NCI-H510A (cell line): ENCODE data around the gene GLUL.
"Not testable (repeated sequence)": the region's sequence is repeated elsewhere in the genome, so short reads cannot be mapped to it uniquely, and the experiment has no call there.

Experiments
- DNase-seq: peaks from one replicate; lab custom pipeline; 2025; lab: John Stamatoyannopoulos, UW

The GLUL gene

DNA sequence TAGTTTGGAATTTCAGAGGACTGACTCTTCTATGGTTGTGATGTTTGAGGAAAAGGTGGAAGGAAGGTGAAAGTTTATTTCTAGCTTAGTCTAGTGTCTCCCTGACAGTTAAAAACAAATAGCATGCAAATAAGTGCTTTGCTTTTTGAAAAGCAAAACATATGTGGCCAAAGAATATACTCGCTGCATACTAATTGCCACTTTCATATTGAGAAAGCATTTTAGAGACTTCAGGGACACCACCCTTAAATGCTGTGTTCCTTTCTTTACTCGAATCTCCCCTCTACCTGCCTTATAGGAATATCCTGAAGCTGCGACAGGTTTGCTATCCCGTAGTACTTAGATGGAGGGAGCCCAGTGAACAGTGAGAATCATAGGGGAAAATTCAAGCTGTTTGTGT is 23.2 kb downstream of the GLUL start:
- no peak for DNase-seq

DNA sequence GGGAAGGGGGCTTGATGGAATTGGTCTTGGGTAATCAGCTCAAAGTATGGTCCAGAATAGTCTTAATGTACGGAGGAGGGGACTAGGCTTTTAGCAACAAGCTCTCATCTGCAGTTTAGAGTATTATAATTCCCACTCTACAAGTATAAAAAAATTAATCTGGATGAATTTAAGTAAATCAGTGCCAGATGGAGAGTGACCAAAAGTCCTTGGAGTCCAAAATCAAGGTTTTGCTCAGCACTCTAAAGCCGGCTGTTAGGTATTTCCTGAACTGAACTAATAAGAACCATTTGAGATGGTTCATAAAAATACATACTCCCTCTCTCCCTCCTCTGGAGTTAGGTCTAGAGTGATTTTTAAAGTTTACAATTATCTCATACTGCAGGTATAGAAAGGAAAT is 23.7 kb downstream of the GLUL start:
- no peak for DNase-seq

DNA sequence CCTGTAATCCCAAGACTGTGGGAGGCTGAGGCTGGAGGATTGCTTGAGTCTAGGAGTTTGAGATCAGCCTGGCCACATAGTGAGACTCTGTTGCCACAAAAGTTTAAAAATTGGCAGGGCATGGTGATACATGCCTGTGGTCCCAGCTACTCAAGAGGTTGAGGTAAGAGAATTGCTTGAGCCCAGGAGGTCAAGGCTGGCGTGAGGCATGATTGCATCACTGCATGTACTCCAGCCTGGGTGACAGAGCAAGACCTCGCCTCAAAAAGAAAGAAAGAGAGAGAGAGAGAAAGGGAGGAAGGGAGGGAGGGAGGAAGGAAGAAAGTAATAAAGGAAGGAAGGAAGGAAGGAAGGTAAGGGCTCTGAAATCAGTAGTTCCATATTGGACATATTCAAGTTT is 25.0 kb downstream of the GLUL start:
- DNase-seq = no peak

DNA sequence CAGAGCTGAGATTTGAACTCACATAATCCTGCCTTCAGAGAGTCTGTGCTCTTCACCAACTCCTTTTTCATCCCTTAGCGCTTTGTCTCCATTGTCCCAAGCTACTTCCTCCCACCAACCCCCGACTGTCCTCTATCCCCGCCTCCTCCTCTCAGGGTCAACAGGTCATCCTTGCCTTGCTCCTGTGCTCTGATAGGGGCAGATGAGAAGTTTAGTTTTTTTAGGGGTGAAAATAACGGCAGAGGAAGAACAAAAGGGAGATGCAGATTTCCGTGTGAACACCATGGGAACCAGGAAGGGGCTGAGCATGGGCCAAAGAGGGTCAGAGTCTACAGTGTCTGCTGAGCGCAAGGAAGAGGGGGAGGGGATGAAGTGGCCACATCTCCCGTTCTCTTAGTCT is 31.9 kb downstream of the GLUL start:
- DNase-seq = no peak

DNA sequence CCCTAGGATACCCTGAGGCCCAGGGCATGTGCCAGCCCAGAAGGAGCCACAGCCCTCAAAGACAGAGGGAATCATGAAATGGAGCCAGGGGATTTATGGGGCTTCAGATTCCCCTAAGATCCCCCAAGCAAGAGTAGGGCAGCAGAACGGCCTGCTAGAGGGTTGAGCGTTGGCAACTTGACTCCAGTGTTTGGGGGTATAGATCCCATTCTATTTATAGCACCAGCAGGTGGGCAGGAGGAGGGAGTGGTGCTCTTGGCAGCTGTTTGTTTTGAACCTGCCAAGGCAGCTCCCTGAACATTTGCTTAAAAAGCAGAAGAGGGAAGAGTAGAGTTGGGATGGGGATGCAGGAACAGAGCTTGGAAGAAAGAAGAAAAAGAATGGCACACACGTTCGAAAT is 33.7 kb downstream of the GLUL start:
- no peak for DNase-seq

DNA sequence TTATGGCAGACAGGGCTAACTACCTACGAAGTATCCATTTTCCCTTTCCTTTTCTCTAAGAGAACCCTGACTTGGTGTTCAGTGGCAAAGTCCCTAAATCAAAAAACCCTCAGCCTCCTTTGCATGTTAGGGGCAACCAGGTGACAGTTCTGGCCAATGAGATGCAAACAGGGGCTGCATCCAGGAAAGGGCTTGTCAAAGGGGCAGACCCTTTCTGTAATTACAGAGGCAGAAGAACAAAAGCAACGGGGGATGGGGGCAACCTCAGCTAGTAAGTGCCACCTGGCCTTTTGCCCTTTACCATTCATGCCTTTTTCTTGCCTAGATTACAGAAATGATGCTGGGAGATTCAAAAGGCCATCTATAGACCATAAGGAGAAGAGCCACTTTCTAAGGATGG is 34.4 kb downstream of the GLUL start:
- DNase-seq = no peak

DNA sequence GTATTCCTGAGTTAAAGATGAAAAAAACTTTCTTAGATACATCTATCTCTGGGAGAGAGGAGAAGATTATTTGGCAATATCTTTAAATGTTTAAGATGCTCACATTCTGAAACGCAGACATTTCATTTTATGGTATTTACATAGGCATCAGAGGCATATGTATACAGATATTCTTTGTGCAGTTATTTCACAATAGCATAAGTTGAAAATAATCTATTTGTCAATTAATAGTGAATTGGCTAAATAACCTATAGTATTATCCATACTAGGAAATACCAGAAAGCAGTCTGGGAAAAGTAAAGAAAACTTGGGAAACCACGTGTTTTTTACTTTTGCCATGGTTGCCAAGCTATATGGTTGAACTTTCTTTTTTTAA is 35.9 kb downstream of the GLUL start:
- no peak for DNase-seq

DNA sequence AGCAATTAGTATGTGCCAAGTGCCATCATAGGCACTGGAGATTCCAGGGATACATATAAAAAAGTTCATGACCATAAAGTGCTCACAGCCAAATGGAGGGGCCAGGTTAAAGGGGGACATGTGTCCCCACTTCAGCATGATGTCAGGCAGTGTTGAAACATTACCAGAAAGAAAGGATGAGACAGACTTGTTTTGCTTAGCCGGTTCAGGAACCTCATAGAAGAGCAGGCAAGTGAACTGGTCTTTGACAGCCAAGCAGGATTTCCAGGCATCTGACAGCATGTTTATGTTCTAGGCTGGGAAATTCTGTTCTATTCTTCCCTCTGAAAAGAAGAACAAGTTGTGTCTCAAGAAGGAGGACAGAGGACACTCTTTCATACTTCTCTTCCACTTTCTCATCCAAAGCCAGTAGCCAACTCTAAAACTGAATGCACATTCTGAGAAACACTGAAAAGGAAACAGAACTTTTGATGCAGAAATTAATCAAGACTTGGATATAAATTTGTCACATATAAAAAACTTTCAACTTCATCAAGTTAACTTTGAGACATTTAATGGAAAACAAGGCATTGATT is 39.7 kb downstream of the GLUL start:
- no peak for DNase-seq

DNA sequence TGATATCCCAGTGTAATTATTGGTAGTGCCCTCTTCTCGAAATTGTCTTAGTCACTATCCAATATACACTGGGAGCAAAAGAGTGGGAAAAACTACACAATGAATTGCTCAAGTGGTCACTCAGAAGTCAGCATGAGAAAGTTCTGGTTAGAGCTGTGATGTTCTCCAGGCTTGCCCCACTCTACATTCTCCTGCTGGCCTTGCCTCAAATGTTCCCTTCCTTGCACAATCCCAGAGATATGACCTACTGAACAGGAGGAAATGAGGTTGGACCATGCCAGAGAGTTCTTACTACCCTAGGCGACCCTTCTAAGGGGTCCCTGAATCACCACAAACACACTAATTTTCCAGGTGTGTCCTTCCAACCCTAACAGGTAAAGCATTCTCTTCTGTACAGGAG is 40.8 kb downstream of the GLUL start:
- DNase-seq = no peak

DNA sequence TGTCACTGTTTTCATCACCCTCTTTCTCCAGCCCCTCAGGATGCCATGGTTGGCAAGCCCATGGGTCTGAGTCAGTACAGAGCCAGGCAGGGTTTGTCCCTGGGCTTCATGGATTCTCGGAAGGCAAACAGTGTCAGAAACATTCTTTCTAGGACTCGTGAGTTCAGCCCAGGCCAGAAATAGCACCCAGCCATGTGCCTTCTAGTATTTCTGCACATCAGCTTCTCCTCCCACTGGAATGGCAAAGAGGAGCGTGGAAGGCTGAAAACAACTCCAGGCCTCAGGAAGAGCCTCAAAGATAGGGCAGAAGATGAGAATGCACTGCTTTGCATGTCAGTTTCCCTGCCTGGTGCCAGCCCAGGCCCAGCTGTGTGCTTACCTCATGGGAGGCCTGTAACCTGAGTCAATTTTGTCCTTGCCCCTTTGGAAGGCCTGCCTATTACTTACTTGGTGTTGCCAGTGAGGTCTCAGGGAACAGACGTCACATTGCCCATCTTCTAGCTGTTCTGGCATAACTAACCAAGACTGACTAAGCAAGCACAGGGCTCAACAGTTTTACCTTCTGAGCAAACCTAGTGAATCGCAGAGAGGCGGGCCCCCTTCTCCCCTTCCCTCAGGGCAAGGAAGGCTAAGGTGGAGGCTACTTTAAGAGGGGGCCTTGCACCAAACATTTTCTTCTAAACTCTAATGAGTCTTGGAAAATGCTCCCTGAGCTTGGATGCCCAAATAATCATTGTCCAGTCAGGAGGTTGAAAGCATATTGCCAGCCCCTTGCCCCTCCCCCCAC is 42.4 kb downstream of the GLUL start:
- DNase-seq = no peak

DNA sequence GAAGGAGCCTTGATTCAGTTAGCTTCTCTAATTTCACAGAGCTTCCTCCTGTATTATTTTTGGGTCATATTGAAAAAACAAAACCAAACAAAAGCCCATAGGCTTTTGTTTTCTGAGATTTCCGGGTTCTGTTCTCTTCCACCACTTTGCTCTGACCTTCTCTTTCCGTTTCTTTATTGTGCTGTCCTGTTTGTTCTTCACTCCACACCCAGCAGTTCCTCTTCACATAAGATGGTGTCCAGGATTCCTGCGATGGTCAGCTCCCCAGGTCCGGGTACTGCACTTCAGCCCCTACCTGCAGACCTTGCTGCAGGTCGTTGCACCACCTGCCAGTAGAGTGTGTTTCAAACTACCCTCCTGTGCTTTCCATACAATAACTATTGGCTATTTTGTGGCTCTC is 44.6 kb downstream of the GLUL start:
- no peak for DNase-seq

DNA sequence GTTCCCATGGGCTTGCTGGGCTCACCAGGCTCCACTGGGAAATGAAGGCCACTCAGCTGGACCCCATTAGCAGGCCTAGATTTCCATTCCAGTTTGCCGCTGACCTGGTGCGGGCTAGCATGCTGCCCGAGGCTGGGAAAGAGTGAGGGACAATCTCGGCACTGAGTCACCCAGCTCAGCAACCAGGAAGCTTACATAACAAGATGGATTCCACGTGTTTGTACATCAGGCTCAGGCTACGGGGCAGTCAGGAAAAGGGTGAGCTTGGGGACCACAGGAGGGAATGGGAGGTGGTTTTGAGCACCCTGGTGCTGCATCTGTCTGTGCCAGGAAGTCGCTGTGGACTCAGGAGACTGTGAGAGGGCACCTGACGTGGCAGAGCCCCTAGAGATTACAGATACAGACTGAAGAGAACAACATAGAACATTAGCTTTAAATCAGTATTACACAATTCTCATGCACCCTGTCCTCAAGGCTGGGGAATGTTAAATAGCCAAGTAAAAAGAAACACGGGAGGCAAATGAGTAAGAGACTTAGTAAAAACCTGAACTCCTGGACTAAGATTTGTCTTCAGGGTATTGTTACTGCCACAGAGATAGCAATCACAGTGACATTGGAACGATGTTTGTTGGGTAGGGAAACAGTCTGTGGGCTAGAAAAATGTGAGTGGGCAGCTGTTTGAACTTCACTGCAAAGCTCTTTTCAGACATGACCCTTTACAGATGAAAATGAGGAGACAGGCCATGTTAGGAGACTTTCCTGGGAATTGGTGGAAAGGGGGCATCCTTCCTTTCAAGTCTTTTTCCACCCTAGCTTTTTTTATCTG is 51.1 kb downstream of the GLUL start:
- DNase-seq = no peak

DNA sequence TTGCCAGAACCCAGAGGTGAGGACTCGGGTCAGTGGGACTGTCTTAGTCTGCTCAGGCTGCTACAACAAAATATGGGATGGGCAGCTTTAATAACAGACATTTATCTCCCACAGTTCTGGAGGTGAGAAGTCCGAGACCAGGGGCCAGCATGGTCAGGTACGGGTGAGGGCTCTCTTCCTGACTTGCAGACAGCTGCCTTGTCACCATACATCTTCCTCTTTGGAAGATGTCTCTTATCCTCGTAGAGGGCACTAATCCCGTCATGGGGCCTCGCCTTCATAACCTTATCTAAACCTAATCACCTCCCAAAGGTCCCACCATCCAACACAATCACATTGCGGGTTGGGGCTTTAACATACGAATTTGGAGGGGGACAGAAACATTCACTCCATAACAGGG is 51.9 kb downstream of the GLUL start:
- DNase-seq = no peak

DNA sequence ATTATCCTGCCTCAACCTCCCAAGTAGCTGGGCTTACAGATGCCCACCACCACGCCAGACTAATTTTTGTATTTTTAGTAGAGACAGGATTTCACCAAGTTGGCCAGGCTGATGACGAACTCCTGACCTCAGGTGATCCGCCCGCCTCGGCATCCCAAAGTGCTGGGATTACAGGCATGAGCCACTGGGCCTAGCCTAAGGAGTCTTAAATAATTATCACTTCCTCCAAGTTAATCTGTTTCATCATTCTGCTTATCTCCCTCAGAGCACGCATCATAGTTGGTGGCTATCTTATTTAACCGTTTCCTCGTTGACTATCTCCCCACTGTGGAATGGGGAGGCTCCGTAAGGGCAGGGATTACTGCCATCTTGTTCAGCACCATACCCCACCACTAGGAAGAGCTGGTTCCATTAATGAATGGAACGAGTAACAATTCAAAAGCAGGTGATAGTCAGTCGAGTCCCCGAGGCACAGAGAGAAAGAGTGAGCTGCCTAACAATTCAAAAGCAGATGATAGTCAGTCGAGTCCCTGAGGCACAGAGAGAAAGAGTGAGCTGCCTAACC is 52.7 kb downstream of the GLUL start:
- DNase-seq = no peak

DNA sequence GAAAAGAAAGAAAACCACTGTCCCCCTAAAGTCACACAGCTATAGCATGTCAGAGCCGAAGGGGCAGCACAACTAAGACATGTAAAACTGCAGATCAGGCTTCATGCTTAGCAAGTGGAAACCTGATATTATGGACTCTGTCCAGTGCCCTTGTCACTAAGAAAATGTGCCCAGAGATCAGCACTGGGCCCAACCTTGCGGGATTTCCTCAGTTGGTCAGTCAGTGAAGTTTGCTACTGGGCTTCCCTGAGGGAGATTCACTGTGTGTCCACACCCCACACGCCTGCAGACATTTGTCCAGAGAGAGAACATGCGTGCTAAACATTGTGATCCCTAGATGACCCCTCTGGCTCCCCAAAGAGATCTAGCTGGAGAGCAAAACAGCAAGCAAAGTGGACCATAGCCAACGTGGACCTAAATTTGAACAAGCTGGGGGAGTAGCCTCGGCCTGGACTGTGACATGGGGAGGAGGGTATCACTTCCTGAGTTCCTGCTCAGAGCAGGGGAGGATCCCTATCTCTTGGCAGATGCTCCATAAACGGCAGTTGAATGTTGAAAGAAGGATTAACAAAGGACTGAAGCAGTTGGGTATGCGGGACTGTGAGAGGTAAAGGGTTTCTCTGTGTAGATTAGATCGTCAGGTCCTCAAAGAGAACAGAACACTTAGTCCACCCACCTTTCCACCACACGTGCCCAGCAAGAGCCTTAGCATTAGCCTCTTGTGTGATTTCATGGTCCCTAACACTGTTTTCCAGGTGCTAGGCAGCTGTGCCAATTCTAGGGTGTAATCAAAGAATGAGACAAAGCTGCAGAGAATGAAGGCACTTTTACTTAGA is 53.6 kb downstream of the GLUL start:
- DNase-seq = no peak

DNA sequence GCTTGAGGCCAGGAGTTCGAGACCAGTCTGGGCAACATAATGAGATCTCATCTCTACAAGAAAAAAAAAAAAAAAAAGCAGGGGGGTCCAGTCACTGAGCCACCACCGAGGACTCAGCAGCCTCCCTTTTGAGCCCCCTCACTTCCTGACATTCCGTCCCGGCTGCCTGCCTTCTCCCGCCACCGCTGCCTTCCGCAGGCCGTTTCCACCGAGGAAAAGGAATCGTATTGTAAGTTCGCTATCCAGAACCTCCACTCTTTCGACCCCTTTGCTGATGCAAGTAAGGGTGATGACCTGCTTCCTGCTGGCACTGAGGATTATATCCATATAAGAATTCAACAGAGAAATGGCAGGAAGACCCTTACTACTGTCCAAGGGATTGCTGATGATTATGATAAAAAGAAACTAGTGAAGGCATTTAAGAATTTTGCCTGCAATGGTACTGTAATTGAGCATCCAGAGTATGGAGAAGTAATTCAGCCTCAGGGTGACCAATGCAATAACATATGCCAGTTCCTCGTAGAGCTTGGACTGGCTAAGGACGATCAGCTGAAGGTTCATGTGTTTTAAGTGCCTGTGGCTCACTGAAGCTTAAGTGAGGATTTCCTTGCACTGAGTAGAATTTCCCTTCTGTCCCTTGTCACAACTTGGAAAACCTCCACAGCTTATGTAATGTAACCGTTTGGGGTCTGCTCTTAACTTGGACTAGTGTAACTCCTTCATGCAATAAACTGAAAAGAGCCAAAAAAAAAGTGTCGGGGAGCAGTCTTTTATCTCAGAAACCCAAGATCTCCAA is 55.6 kb downstream of the GLUL start:
- DNase-seq = no peak

DNA sequence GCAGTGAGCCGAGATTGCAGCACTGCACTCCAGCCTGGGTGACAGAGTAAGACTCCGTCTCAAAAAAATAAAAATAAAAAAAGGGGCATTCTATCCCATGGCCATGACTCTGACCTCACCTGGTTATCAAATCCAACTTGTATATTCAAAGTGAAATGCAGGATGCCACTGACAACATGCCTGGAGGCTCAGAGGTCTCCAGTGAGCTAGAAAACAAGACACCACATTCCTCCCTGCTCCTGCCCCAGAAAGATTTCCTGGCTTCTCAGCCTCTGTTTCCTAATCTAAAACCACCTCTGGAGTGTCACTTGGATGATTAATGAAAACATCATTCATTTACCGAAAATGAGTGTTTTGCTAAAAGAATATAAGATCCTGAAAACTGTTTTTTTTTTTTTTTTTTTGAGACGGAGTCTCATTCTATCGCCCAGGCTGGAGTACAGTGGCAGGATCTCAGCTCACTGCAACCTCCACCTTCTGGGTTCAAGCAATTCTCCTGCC is 58.5 kb downstream of the GLUL start:
- DNase-seq = not testable (repeated sequence)

DNA sequence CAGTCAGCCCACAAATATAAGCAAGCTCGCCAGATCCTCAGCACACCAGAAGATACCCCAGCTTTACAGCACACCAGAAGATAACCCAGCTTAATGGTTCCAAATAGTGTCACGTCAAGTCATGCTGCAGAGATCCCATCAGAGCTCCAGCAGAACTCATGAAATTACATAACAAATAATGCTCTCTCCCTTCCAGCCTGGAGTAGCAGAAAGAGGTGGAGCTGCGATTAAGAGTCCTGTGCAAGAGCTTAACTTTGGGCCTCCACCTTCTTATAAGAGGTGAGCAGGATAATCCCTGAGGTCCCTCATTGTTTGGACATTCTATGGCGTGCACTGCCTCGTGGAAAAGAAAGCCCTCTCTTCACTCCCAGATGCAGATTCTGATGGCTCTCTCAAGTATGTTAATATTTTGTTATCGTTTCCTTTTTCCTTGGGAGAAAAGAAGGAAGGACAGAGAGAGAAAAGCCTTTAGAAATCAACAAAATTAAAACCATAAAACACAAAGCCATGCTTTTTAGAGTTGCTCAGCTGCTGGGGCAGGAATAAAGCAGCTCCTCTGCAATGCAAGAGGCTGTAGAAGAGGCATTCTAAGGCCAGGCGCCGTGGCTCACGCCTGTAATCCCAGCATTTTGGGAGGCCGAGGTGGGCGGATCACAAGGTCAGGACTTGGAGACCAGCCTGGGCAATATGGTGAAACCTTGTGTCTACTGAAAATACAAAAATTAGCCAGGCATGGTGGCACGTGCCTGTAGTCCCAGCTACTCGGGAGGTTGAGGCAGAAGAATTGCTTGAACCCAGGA is 59.1 kb downstream of the GLUL start:
- DNase-seq = no peak
